ENCODE data around the gene RAB2B.

GRCh38 chr14:21449899-21450216 lies 26.9 kb downstream of the RAB2B start:
- TF ChIP-seq, protein P1, sequence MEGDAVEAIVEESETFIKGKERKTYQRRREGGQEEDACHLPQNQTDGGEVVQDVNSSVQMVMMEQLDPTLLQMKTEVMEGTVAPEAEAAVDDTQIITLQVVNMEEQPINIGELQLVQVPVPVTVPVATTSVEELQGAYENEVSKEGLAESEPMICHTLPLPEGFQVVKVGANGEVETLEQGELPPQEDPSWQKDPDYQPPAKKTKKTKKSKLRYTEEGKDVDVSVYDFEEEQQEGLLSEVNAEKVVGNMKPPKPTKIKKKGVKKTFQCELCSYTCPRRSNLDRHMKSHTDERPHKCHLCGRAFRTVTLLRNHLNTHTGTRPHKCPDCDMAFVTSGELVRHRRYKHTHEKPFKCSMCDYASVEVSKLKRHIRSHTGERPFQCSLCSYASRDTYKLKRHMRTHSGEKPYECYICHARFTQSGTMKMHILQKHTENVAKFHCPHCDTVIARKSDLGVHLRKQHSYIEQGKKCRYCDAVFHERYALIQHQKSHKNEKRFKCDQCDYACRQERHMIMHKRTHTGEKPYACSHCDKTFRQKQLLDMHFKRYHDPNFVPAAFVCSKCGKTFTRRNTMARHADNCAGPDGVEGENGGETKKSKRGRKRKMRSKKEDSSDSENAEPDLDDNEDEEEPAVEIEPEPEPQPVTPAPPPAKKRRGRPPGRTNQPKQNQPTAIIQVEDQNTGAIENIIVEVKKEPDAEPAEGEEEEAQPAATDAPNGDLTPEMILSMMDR (IDR thresholded peaks at IDR 0.05), result no peak
- TF ChIP-seq EP300 (IDR thresholded peaks at IDR 0.05; ENCODE audit: borderline replicate concordance in 1 of 2, low read depth in 1 of 2, low read length in 1 of 2), result no peak
- no peak for TF ChIP-seq POLR2AphosphoS5 (IDR thresholded peaks at IDR 0.05; ENCODE audit: low read depth, low read length)
- TF ChIP-seq MAX (IDR thresholded peaks at IDR 0.05; ENCODE audit: low read depth), result no peak
- TF ChIP-seq MXI1 (IDR thresholded peaks at IDR 0.05; ENCODE audit: low read depth, low read length), result no peak
